Kidney epithelial cell (primary cell): ENCODE data around the gene INHA. TPM values are rescaled to one million over a fixed set of nuclear protein-coding genes. Genes with fewer than 3 reads are reported as not detected.
A peak's percentile ranks its signal among the peaks of the same experiment; 100 is the strongest.

Experiments used
- DNase-seq: peaks from one replicate; pipeline ENCODE4 v3.0.0-alpha.2; 2010; ENCODE audit warnings: low read depth
- H3K27me3 ChIP-seq: 2 replicates; pipeline ENCODE4 v1.6.0; 2011; ENCODE audit warnings: low read length; ENCODE audit not compliant: control insufficient read depth, insufficient read depth
- H3K36me3 ChIP-seq: 2 replicates; pipeline ENCODE4 v1.5.1; 2011; ENCODE audit warnings: low read length; ENCODE audit not compliant: control insufficient read depth, insufficient read depth
- H3K4me3 ChIP-seq: 2 replicates; pipeline ENCODE4 v1.5.1; 2011; ENCODE audit warnings: low read depth, mild to moderate bottlenecking, control low read depth, low read length
- total RNA-seq: library from RNA; depleted of rRNA; stranded (reverse); fragments of >200 nt; gene quantifications from 2 replicates; pipeline ENCODE4 v1.2.3, GENCODE V29; 2015
- TF ChIP-seq, protein P1 (sequence below): IDR thresholded peaks from 2 replicates; pipeline ENCODE4 v1.5.1; 2011; ENCODE audit warnings: mild to moderate bottlenecking, moderate library complexity, low read length, control low read depth, inconsistent platforms; ENCODE audit not compliant: insufficient read depth, poor library complexity, severe bottlenecking

Gene INHA
- total RNA-seq, 1 donor from 2014 or later: not detected

DNA sequence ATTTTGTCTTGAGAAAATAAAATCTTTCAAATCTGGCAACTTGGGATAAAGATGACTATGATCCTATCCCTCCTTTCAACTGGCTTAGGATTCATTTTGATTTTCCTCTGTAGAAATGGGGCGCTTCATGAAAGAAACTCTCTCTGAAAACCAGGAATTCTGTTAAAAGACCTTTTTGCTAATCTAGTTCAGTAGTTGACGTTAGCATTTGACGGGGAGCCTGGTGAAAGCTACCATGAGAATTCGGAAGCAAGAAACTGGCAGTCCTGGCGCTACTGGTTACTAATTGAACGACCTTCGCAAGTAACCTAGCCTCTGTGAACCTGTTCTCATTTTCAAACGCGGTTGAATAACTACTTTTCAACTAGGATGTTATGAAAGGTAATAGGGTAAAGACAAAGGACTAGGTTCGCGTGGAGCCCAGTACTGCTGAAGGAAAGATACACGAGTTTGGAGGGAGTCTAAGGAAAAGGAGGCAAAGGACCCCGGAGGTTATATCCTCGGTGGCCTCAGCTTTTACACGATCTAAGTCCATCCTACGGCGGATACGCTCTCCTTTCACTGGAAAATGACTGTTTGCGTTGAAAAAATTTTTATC is 24.9 kb downstream of the INHA start:
- H3K27me3 ChIP-seq: no peaks in the 10 kb centered on the region

DNA sequence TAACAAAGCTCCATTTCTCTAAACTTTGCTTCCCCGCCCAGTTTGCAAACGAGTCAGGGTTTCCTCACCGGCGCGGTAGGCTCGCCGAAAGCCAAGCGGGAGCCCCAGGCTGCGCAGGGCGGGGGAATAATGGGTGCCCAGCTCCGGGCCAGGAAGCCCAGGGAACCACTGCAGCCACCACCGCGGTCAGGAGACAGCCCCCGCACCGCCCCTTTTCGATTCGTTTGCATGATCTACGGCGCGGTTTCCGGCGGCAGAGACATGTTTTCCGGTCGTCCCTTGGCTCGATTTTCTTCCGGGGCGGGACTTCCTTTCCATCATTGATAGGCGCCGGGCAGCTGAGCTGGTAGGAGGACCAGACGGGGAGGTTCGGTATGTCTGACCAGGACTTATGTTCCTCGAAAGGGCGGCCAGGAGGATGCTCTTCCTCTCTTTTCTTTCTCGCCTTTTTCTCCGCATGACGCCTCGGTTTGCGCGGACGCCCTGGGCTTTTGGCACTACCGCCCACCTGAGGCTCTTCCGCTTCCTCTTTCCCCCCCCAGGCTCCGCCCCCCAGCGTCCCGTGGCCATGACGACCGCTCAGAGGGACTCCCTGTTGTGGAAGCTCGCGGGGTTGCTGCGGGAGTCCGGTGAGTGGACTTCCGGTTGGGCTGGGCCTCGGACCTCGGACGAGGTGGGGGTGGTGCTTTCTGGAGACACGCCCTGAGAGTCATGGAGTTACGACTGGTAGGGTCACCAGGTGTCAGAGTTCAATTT is 25.6 kb downstream of the INHA start, which contains the start of gene STK11IP:
TSS of gene STK11IP (plus strand) at position 306 of the 756 bp plus-strand sequence. CDS start at position 569, 263 bp downstream.
- TF ChIP-seq, protein P1, sequence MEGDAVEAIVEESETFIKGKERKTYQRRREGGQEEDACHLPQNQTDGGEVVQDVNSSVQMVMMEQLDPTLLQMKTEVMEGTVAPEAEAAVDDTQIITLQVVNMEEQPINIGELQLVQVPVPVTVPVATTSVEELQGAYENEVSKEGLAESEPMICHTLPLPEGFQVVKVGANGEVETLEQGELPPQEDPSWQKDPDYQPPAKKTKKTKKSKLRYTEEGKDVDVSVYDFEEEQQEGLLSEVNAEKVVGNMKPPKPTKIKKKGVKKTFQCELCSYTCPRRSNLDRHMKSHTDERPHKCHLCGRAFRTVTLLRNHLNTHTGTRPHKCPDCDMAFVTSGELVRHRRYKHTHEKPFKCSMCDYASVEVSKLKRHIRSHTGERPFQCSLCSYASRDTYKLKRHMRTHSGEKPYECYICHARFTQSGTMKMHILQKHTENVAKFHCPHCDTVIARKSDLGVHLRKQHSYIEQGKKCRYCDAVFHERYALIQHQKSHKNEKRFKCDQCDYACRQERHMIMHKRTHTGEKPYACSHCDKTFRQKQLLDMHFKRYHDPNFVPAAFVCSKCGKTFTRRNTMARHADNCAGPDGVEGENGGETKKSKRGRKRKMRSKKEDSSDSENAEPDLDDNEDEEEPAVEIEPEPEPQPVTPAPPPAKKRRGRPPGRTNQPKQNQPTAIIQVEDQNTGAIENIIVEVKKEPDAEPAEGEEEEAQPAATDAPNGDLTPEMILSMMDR: no peak
- peak within 1 kb of the TSS; percentile 68 for H3K4me3 ChIP-seq
- no peaks in the 10 kb centered on the region for H3K36me3 ChIP-seq
- H3K27me3 ChIP-seq: no peaks in the 10 kb centered on the region
- DNase-seq: peak; percentile 90

More for the DNA sequence above, 24.9 kb downstream of the INHA start:
- Histone ChIP-seq H3K36me3 (no peaks in the 10 kb centered on the region), H3K4me3 (peak overlapping the region; percentile 68)
- DNase-seq: no peak
- TF ChIP-seq, protein P1: no peak

DNA sequence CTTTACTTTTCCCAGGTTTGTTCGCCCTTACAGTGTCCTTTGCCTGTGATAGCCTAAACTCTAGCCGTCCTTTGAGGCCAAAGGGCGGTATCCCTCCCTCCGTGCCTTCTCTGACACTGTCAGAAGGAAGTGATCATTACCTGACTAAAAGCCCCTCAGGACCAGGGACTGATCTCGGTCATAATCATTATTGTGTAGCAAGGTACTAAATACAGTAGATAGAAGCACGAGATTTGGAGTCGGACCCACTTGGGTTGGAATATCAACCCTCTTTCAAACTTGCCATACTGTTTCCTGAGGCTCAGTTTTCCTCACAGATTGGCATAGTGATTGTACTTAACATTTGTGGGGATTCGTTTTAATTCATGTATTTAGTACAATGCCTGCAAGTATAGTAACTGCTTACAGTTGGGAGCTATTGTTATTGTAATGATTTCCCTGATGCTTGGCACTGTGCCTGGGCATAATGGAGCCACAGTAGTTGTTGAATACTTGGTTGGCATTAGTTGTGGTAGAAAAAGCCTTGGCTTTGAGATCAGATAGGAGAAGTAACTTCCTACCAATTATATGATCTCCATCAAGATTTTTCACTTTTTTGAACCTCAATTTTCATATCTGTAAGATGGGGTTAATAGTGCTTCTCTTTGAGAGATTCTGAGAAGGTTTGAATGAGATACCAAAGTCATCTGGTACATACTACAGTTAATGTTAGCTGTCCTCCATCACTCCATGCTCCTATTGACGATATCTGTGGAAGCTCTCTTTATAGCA is 26.4 kb downstream of the INHA start:
- Histone ChIP-seq H3K36me3 (no peaks in the 10 kb centered on the region), H3K4me3 (peak overlapping the region; percentile 68), H3K27me3 (no peaks in the 10 kb centered on the region)
- TF ChIP-seq, protein P1: no peak
- DNase-seq: no peak

DNA sequence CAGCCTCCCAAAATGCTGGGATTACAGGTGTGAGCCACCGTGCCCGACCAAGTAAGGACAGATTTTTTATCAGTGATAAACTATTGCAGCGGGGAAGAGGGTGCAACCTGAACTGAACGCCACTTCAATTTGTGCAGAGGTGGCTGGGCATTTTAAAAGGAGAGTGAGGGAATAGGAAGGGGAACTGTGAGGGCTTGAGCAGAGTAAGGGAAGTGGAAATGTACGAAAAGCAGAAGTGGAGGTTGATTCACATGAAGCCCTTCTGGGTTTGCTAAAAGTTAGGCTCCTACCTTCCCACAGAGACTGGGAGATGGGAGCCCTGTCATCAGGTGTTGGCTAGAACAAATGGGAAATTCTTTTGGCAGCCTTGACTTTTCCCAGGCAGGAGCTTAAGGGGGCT is 31.7 kb downstream of the INHA start:
- Histone ChIP-seq H3K27me3 (no peaks in the 10 kb centered on the region), H3K4me3 (no peak overlapping the region), H3K36me3 (peaks cover 3% of the 10 kb centered on the region)
- TF ChIP-seq, protein P1: no peak
- no peak for DNase-seq

DNA sequence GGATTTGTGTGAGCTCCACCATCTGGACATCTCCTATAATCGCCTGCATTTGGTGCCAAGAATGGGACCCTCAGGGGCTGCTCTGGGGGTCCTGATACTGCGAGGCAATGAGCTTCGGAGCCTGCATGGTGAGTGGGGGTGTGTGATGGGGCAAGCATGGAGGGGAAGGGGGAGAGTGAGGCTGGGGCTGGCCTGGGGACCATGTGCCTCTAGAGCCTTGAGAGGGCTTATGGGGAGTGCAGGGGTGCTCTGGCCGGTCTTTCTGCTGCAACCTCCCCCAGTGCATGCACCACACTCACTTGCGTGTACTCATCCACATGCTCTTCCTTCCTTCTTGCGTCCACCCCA is 33.5 kb downstream of the INHA start:
- peaks cover 3% of the 10 kb centered on the region for H3K36me3 ChIP-seq
- no peak for DNase-seq

More for the DNA sequence above, 33.5 kb downstream of the INHA start:
- no peak overlapping the region for H3K4me3 ChIP-seq
- no peaks in the 10 kb centered on the region for H3K27me3 ChIP-seq
- TF ChIP-seq, protein P1: no peak
